GM18517 (cell line): ENCODE results near the gene STK32B.

Experiments used
- ATAC-seq: cut with Tn5 transposase; IDR thresholded peaks from one replicate; pipeline ENCODE4 v1.9.1; 2021; ENCODE audit warnings: mild to moderate bottlenecking, moderate library complexity; ENCODE audit not compliant: unreplicated experiment

Gene STK32B

DNA sequence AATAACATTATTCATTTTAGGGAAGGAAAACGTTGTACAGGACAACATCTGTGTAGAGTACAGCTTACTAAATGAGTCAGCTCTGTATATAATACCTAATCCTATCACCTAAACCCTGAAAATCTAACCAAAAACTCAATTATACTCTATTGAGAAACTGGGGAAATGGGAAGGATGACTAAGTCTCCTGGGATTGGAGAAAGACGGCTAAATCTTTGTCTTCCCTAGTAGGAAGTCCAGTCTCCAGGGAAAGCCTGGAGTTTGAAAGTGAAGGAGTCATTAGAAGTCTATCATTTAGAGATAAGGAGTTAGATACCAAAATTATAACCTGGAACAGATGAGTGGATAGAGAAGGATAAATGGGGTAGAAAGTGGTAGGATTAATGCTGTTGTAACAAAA, 286.5 kb downstream of the STK32B start:
- no peak for ATAC-seq

DNA sequence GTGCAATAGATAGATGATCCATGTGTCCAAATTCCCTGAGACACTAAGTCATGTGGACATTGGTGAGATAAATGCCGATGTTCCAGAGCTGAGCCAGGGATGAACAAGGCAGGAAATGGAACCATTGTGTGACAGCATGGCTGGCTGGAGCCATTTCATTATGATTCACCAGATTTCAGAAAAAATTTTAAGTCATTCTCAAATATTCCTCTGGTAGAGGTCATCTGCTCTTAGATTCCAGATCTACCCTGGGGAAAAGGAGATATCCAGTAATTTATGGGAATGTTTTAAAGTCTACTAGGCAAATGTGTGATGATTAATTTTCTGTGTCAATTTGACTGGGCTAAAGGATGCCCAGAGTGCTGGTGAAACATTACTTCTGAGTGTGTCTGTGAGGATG, 287.3 kb downstream of the STK32B start:
- no peak for ATAC-seq

- ATAC-seq, result no peak
These were observed 289.7 kb downstream of the STK32B start for GRCh38 chr4:5340991-5341451.

- no peak for ATAC-seq
These were observed 290.2 kb downstream of the STK32B start for GRCh38 chr4:5341526-5341925.

- no peak for ATAC-seq
These were observed 304.6 kb downstream of the STK32B start for GRCh38 chr4:5355846-5356245.

DNA sequence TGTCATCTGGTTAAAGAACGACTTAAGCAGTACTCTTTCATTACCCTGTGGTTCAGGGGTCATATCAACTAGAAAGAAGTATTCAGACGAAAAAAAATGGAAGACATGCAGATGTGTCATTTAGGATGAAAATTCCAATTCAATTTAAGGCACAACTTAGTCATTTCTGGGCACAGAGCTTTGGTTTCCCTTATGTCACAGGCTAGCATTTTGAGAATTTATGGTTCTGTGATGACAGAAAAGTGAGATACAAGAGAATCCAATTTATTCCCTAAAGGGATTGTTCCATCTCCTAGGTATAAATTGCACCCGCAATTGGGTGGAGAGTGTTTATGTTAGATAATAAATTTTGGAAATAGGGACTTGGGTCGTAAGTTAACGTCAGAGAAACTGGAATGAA, 306.6 kb downstream of the STK32B start:
- ATAC-seq, result no peak

GRCh38 chr4:5361968-5362367, 310.7 kb downstream of the STK32B start:
- no peak for ATAC-seq

DNA sequence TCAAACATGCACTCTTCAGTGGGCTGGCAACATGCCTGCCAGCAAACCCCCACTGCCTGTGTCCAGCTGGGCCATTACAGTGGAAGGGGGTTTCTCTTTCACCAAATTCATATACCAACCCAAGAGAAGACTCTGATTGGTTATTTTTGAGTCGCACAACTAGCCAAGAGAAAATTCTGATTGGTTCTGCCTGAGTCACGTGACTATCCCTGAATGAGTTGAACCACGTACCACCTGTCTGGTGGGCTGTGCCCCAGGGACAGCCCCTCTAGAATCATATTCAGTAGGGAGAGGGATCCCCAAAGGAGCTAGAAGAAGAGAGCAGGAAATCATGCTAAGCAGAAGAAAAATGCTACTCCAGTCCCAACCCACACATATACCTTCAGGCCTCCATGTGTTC, 313.1 kb downstream of the STK32B start:
- ATAC-seq, result no peak

DNA sequence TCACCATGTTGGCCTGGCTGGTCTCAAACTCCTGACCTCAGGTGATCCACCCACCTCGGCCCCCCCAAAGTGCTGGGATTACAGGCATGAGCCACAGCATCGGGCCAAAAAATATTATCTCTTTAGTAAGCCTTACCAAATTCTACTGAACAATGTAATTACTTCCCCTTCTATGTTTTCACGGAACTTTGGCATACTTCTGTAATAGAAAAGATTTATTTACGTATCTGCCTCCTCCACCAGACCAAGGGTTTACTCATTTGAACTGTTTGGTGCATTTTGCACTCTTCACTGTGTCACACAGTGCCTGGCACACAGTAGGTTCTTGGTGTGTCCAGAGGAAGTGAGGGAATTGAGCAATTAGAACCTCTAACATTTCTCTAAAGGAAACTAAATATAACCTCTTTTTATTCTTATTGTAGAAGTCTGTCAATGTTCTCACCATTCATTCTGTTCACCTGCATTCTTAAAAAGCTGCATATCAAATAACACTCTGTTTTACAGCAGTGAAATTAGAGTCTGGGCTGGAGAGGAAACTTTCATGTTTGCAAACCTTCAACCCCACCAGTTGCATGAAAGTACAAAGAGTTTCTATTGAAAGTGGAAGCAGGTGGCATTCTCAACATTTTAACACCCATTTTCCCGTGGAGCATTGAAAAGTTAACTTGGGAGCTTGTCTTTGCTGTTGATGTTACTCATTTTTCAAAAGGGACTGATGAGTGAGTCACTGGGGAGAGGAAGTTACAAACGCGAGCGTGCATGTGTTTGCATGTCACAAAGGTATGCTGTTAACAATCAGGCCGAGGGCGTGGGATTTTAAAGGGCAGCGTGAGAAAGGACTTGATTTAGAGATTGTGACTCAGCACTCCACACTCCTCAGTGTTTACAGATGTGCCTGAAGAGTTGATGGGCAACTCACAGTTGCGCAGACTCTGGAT, 314.1 kb downstream of the STK32B start:
- ATAC-seq, result no peak

GRCh38 chr4:5366009-5366386, 314.7 kb downstream of the STK32B start:
- ATAC-seq, result no peak

GRCh38 chr4:5366421-5366820, 315.1 kb downstream of the STK32B start:
- no peak for ATAC-seq

DNA sequence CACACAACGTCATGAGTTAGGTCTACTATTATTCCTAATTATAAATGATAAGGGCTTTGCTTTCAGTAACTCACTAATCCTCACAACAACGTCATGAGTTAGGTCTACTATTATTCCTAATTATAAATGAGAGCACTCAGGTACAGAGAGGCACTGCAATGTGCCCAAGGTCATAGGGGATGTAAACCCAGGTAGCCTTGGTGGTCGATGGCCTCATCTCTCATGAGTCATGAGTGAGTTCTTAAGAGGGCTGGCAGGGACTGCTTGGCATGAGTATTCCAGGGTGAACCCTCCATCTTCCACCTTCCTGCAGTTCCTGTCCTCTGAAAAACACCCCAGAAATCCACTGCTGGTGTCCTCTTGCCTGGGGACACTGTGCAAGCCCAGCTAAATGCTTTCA, 317.1 kb downstream of the STK32B start:
- no peak for ATAC-seq

GRCh38 chr4:5370286-5370685, 319.0 kb downstream of the STK32B start:
- ATAC-seq, result no peak

DNA sequence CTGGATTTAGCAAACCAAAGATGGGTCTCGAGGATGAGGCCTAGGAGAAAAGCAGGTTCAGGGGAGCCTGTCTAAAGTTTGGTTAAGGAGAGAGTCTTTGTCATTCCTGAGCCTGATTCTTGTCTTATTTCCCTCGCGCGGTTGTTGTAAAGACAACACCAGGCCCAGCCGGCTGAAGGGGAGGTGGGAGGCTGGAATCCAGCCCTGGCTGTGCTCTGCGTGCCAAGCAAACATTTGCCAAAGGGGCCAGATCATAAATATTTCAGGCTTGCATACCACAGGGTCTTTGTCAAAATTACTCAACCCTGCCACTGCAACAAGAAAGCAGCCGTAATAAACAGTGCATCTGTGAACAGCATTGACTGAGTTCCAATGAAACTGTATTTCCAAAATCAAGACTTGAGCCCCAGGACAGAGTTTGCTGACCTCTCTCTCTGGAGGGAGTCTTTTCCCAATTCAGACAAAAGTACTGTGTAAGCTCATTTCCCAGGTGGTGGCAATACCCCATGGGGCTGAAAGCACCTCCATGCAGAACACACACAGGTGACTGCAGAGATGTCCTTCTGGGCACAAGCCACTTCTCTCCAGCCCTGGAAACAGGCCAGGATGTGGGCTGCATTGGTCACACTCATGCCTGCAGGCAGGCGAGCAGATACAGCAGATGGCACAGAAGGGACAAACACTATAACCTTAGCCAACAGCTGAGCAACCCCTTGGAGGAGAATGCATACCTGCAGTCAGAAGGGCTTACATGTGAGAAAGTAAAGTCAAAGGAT, 320.3 kb downstream of the STK32B start:
- ATAC-seq, result no peak

DNA sequence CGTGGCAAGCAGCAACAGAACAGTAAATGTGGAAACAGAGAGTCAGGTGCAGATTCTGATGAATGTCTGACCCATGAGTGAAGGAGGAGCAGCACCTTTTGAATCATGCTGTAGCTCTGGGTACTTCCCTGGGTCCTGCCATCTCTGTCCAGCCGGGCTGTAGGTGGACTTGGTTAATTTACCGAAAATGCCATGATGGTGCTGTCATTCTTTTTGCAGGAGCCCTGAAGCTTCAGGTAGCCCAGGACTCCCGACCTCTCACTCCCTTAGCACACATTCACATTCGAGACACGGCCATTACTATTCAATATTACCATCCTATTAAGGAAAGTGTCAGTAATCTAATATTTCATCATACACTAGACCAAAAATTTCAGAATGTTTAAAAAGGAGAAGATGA, 320.9 kb downstream of the STK32B start:
- ATAC-seq, result no peak

DNA sequence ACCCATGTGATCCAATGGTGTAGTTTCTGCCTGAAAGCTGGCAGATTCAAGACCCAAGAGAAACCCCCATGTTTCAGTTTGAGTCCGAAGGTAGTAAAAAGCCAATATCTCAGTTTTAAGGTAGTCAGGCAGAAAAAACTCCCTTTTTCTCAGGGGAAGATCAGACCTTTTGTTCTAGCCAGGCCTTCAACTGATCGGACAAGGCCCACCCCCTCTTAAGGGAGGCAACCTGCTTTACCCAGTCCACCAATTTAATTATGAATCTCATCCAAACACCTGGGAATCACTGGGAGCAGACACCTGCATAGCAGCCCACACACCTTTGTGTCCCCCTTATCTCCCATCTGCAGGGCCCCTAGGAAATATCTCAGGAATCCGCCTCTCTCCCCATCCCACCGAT, 322.0 kb downstream of the STK32B start:
- ATAC-seq, result no peak

GRCh38 chr4:5374592-5374991, 323.3 kb downstream of the STK32B start:
- ATAC-seq, result no peak

DNA sequence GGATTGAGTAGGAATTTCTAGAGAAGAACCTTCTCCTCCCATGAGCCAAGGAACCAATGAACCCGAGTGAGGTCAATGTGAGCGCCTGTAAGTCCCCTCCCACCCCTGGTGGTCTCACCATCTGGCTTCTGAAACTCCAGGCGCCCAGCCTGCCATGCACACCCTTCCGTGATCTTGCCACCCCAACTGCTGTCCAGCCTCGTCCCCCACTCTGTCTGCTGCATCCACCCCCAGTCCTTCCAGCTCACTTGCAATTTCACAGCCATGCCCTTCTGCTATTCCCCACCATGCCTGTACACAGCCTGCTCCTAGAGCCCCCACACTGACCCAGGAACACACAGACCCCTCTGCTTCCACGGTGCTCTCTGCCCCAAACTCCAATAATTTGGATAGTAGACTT, 323.7 kb downstream of the STK32B start:
- ATAC-seq, result no peak

DNA sequence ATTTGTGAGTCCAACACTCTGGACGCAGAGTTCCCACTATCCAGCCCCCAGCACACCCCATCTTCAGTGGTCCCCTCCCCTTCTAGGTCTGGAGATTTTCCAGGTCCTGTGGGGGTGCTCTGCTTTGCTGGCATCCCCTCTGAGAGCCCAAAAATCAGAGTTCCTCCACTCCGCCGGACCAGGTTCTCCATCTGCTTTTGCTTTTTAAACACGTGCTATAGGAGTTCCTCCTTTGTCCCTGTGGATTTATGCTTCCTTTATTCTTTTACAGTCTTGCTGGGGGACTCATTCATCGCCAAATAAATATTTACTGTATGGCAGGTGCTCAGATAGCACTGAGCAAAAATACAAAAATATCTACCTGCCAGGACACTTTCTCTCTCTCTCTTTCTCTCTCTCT, 324.7 kb downstream of the STK32B start:
- ATAC-seq, result no peak

- ATAC-seq, result no peak
These were observed 326.7 kb downstream of the STK32B start for GRCh38 chr4:5378002-5378401.

DNA sequence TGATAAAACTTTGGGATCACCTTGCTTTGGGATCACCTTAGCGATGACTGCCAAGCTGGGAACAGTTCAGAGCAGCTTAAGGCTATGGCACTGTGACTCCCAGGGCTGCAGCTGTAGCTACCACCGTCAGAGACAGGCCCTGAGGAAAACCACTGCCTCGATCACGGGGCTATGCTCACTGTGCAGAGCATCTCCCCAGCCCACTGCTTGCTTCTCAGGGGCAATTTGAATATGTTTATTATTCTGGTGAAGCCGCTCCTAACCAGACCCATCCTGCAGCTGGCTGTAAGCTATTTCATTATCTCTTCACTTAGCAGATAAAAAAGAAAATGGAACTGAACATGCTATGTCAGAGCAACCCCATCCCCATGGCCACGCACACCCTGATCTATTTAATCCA, 328.6 kb downstream of the STK32B start:
- no peak for ATAC-seq

DNA sequence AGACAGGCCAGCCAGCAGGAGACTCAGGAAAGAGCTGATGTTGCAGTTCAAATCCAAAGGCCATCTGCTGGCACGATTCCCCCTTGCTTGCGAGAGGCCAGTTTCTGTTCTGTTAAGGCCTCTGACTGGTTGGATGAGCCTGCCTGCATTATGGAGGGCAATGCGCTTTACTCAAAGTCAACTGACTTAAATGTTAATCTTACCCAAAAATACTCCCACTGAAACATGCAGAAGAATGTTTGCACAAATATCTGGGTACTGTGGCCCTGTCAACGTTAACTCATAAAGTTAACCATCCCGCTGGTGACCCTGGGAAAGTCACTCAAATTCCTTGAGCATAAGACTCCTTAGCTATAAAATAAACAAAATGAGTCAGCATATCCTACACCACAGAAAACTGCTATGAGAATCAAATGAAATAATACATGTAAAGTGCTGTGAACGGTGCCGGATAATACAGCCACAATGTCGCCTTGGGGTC, 330.7 kb downstream of the STK32B start:
- no peak for ATAC-seq
